PC-9 (cell line): ENCODE data around the gene RNF43.

Source experiments
- CTCF ChIP-seq: fragments of 200-600 bp; sonication (generic); conservative IDR thresholded peaks from 2 replicates; pipeline ENCODE4 v1.6.1; 2017; ENCODE audit warnings: mixed run types, antibody characterized with exemption, mild to moderate bottlenecking, moderate library complexity
- EZH2 ChIP-seq: fragments of 200-600 bp; sonication (generic); IDR thresholded peaks from 2 replicates; pipeline ENCODE4 v1.8.0; 2017; ENCODE audit warnings: antibody characterized with exemption, low read depth

GRCh38 chr17:58436805-58437239 is 19.5 kb upstream of the RNF43 start:
- TF ChIP-seq CTCF: no peak
- TF ChIP-seq EZH2: no peak
